GM12878 (cell line): ENCODE measurements around the gene UIMC1. TPM values are rescaled to one million over a fixed set of nuclear protein-coding genes. Genes with fewer than 3 reads are reported as not detected.

Experiments used
- ATAC-seq: fragments of 200-7000 bp; cut with Tn5 transposase; 3 replicates; pipeline ENCODE4 v1.9.1; 2020; ENCODE audit warnings: mild to moderate bottlenecking, moderate library complexity
- BruUV-seq: library from RNA; stranded (reverse); fragments of 400-500 nt; replicated peaks from 2 replicates; lab custom pipeline; 2021; lab: Mats Ljungman, UMichigan
- CTCF ChIA-PET: fragments of 300-600 bp; sonication (Branson Sonifier 250); formaldehyde crosslinking; extraction: SDS; loops from one replicate; lab custom pipeline; 2021; ENCODE audit warnings: inconsistent platforms; lab: Yijun Ruan, JAX
- POLR2A ChIA-PET: fragments of 350-600 bp; formaldehyde crosslinking; extraction: SDS; loops from one replicate; lab custom pipeline; 2021; ENCODE audit warnings: inconsistent platforms; lab: Charles Lee
- RAD21 ChIA-PET: fragments of 300-600 bp; sonication (Branson Sonifier 250); formaldehyde crosslinking; loops from one replicate; lab custom pipeline; 2023; ENCODE audit warnings: antibody characterized with exemption; ENCODE audit not compliant: unreplicated experiment; lab: Charles Lee
- SMC1A ChIA-PET: fragments of 300-600 bp; sonication (Branson Sonifier 250); formaldehyde crosslinking; loops from one replicate; lab custom pipeline; 2023; ENCODE audit not compliant: unreplicated experiment, uncharacterized antibody; lab: Charles Lee
- DNase-seq: peaks from one replicate; pipeline ENCODE4 v3.0.0-alpha.2; 2011; ENCODE audit warnings: low read depth, low spot score
- FAIRE-seq: peaks from 3 replicates; lab custom pipeline; 2011; peaks lifted over from hg19 to GRCh38; lab: Jason Lieb, UNC
- H2AFZ ChIP-seq: 2 replicates; pipeline ENCODE4 v1.6.0; 2011; ENCODE audit warnings: low read depth, low read length, control low read depth; ENCODE audit not compliant: control insufficient read depth
- H3K27ac ChIP-seq: 2 replicates; pipeline ENCODE4 v1.5.1; 2011; ENCODE audit warnings: control low read depth; ENCODE audit not compliant: control insufficient read depth, insufficient read depth
- H3K27me3 ChIP-seq, 2 experiments: replicated peaks in 1 of 2; 2 replicates each; pipeline versions ENCODE4 v1.6.0 to v1.6.1; 2011; ENCODE audit warnings: low read length in 1 of 2; ENCODE audit not compliant: control insufficient read depth in 2 of 2, insufficient read depth in 2 of 2
- H3K36me3 ChIP-seq, 2 experiments: 2 replicates each; pipeline ENCODE4 v1.5.1; 2011; ENCODE audit warnings: low read length in 1 of 2; ENCODE audit not compliant: control insufficient read depth in 2 of 2, insufficient read depth in 2 of 2
- H3K4me1 ChIP-seq: 2 replicates; pipeline ENCODE4 v1.6.1; 2011; ENCODE audit warnings: mild to moderate bottlenecking, low read length, moderate library complexity, mixed read lengths; ENCODE audit not compliant: control insufficient read depth, insufficient read depth
- H3K4me2 ChIP-seq: 2 replicates; pipeline ENCODE4 v1.6.0; 2011; ENCODE audit warnings: control low read depth; ENCODE audit not compliant: control insufficient read depth, insufficient read depth
- H3K4me3 ChIP-seq: fragments of 200-600 bp; sonication (generic); 2 replicates; pipeline ENCODE4 v1.5.1; 2016
- H3K79me2 ChIP-seq: 2 replicates; pipeline ENCODE4 v1.6.0; 2011; ENCODE audit warnings: low read length; ENCODE audit not compliant: control insufficient read depth, insufficient read depth
- H3K9ac ChIP-seq: 2 replicates; pipeline ENCODE4 v1.8.0; 2011; ENCODE audit warnings: low read length, control low read depth, mixed read lengths; ENCODE audit not compliant: control insufficient read depth, insufficient read depth
- H3K9me3 ChIP-seq: replicated peaks from 3 replicates; pipeline ENCODE4 v1.5.1; 2011; ENCODE audit warnings: mild to moderate bottlenecking, low read length; ENCODE audit not compliant: control insufficient read depth, insufficient read depth
- H4K20me1 ChIP-seq: 2 replicates; pipeline ENCODE4 v1.6.0; 2011; ENCODE audit not compliant: control insufficient read depth, insufficient read depth
- BCL3 ChIP-seq: IDR thresholded peaks from 2 replicates; pipeline ENCODE4 v1.6.1; 2011; ENCODE audit warnings: borderline replicate concordance, low read depth, mild to moderate bottlenecking, moderate library complexity, low read length; ENCODE audit not compliant: insufficient read depth, poor library complexity, severe bottlenecking
- CHD1 ChIP-seq: IDR thresholded peaks from 2 replicates; pipeline ENCODE4 v1.6.1; 2012; ENCODE audit warnings: low read depth, low read length, improper control_type of control experiment
- CREB1 ChIP-seq: IDR thresholded peaks from 2 replicates; pipeline ENCODE4 v1.6.1; 2012; ENCODE audit warnings: low read depth, mild to moderate bottlenecking, inconsistent platforms
- CREM ChIP-seq: IDR thresholded peaks from 2 replicates; pipeline ENCODE4 v1.6.1; 2014; ENCODE audit warnings: antibody characterized with exemption, low read depth
- EED ChIP-seq: sonication (generic); IDR thresholded peaks from 2 replicates; pipeline ENCODE4 v1.6.1; 2016; ENCODE audit warnings: antibody characterized with exemption, low read depth
- MEF2B ChIP-seq: fragments of 450-650 bp; IDR thresholded peaks from 2 replicates; pipeline ENCODE4 v1.6.1; 2018; ENCODE audit warnings: mild to moderate bottlenecking, moderate library complexity; ENCODE audit not compliant: partially characterized antibody, poor library complexity, severe bottlenecking
- SIN3A ChIP-seq: IDR thresholded peaks from 2 replicates; pipeline ENCODE4 v1.6.1; 2012; ENCODE audit warnings: low read depth, low read length, improper control_type of control experiment
- SREBF1 ChIP-seq: IDR thresholded peaks from 2 replicates; pipeline ENCODE4 v1.6.1; 2012; ENCODE audit warnings: mild to moderate bottlenecking, low read length
- SUPT20H ChIP-seq: IDR thresholded peaks from 2 replicates; pipeline ENCODE4 v1.6.1; 2011; ENCODE audit warnings: low read depth, mild to moderate bottlenecking, low read length, moderate library complexity, borderline replicate concordance; ENCODE audit not compliant: control insufficient read depth
- USF2 ChIP-seq: IDR thresholded peaks from 2 replicates; pipeline ENCODE4 v1.6.1; 2011; ENCODE audit warnings: low read depth, low read length, improper control_type of control experiment, borderline replicate concordance
- YBX1 ChIP-seq: fragments of 450-650 bp; IDR thresholded peaks from 2 replicates; pipeline ENCODE4 v1.6.1; 2016; ENCODE audit warnings: antibody characterized with exemption
- ZBTB40 ChIP-seq: fragments of 450-650 bp; IDR thresholded peaks from 2 replicates; pipeline ENCODE4 v1.6.1; 2016; ENCODE audit warnings: mild to moderate bottlenecking, moderate library complexity, borderline replicate concordance
- ZSCAN29 ChIP-seq: fragments of 450-650 bp; IDR thresholded peaks from 2 replicates; pipeline ENCODE4 v1.6.1; 2017; ENCODE audit warnings: mild to moderate bottlenecking, moderate library complexity
- ZZZ3 ChIP-seq: IDR thresholded peaks from 2 replicates; pipeline ENCODE4 v1.6.1; 2011; ENCODE audit warnings: low read depth; ENCODE audit not compliant: control insufficient read depth, insufficient read length
- WGBS: methylation state at CpG from one replicate; pipeline ENCODE4 v1.1.6; 2016; ENCODE audit warnings: low lambda C conversion rate; ENCODE audit not compliant: insufficient replicate concordance, insufficient coverage; ENCODE audit errors: missing lambda C conversion rate; 5-methylcytosine and 5-hydroxymethylcytosine counted together
- in situ Hi-C: fragments of 300-500 bp; cut with MboI; formaldehyde crosslinking; loops from 9 replicates; pipeline ENCODE4 v1.14.3; 2018; ENCODE audit warnings: mixed read lengths
- intact Hi-C: fragments of 100-400 bp; cut with micrococcal nuclease; formaldehyde crosslinking; loops from one replicate; pipeline ENCODE4 v1.14.2; 2022; ENCODE audit not compliant: unreplicated experiment
- polyA plus RNA-seq, 11 experiments: library from polyadenylated mRNA; depleted of rRNA in 4 of 11; unstranded in 6 of 11; stranded (reverse) in 5 of 11; fragments of >200 nt; fragmentation: Nextera tagmentation in 4 of 11; fragmentation: Illumina TruSeq in 1 of 11; extraction: Ambion mirVana in 4 of 11; extraction: Trizol in 1 of 11; gene quantifications; 1 replicate in 1 of 11; 2 replicates in 10 of 11; pipeline versions ENCODE4 v1.2.1 to v1.2.3, GENCODE V29; 2011 to 2016; ENCODE audit warnings: inconsistent platforms in 2 of 11, missing spikeins in 2 of 11, low read depth in 1 of 11
- total RNA-seq, 4 experiments: library from RNA; depleted of rRNA in 3 of 4; stranded (reverse); fragments of >200 nt in 3 of 4; fragmentation: Illumina TruSeq in 1 of 4; extraction: Trizol in 1 of 4; gene quantifications; 2 replicates each; pipeline versions ENCODE4 v1.2.1 to v1.2.3, GENCODE V29; 2013 to 2021

The UIMC1 gene
- total and polyA plus RNA-seq, 10 of the 15 experiments (the other 5 are each of a cell fraction or from before 2014, with no cell fraction given): 16.2 to 51.4 (median 32.7) TPM

- Histone ChIP-seq H3K27me3 (no peaks in the 10 kb centered on the region), H2AFZ (no peak overlapping the region), H3K9me3 (no peaks in the 10 kb centered on the region; the same call in 2 of the 3 replicates), H3K4me1 (peaks cover 4% of the 10 kb centered on the region), H3K27ac (no peak overlapping the region), H3K4me2 (no peak overlapping the region), H4K20me1 (no peaks in the 10 kb centered on the region), H3K9ac (no peak overlapping the region), H3K36me3 (peaks cover 0 to 7% of the 10 kb centered on the region in 2 experiments), H3K4me3 (no peak overlapping the region), H3K79me2 (peaks cover 14% of the 10 kb centered on the region)
- 98% methylated on average over 6 of the region's 6 CpGs for WGBS
- no TSS peak for BruUV-seq
- intact Hi-C loops (no loop called here), in situ Hi-C loops (no loop called here)
- TF ChIP-seq USF2 (no peak), MEF2B (no peak), EED (no peak), YBX1 (no peak), ZBTB40 (no peak), SREBF1 (no peak), CREB1 (no peak), SIN3A (no peak), CREM (no peak), CHD1 (no peak), BCL3 (no peak), ZSCAN29 (no peak), SUPT20H (no peak), ZZZ3 (no peak)
- DNase-seq (no peak), FAIRE-seq (no peak), ATAC-seq (no peak)
- ChIA-PET POLR2A (interaction anchor here (0.8 kb wide), 1 partner anchor 33 kb away, joined by 3 read pairs; no protein-coding TSS in a partner anchor), RAD21 (no interaction called here), SMC1A (no interaction called here), CTCF (no interaction called here)
Observed at GRCh38 chr5:177029498-177029897, 22.9 kb upstream of the UIMC1 start.
